K562 (cell line): ENCODE results near the gene SCYL1.

ENCODE experiments used
- CC2D1A ChIP-seq: fragments of 450-650 bp; IDR thresholded peaks from 2 replicates; pipeline ENCODE4 v1.6.1; 2017; ENCODE audit warnings: mild to moderate bottlenecking
- CHD2 ChIP-seq: IDR thresholded peaks from 2 replicates; pipeline ENCODE4 v1.6.1; 2011; ENCODE audit warnings: low read depth, low read length
- NFIC ChIP-seq: fragments of 450-650 bp; IDR thresholded peaks from 2 replicates; pipeline ENCODE4 v1.6.1; 2017; ENCODE audit warnings: mild to moderate bottlenecking, inconsistent platforms
- TCF7 ChIP-seq: sonication (generic); IDR thresholded peaks from 2 replicates; pipeline ENCODE4 v1.6.1; 2016; ENCODE audit warnings: antibody characterized with exemption, borderline replicate concordance
- TF ChIP-seq, protein P1 (sequence below): fragments of 450-650 bp; formaldehyde crosslinking; IDR thresholded peaks from 2 replicates; pipeline ENCODE4 v1.4.0; 2020; ENCODE audit warnings: mild to moderate bottlenecking, moderate library complexity

DNA sequence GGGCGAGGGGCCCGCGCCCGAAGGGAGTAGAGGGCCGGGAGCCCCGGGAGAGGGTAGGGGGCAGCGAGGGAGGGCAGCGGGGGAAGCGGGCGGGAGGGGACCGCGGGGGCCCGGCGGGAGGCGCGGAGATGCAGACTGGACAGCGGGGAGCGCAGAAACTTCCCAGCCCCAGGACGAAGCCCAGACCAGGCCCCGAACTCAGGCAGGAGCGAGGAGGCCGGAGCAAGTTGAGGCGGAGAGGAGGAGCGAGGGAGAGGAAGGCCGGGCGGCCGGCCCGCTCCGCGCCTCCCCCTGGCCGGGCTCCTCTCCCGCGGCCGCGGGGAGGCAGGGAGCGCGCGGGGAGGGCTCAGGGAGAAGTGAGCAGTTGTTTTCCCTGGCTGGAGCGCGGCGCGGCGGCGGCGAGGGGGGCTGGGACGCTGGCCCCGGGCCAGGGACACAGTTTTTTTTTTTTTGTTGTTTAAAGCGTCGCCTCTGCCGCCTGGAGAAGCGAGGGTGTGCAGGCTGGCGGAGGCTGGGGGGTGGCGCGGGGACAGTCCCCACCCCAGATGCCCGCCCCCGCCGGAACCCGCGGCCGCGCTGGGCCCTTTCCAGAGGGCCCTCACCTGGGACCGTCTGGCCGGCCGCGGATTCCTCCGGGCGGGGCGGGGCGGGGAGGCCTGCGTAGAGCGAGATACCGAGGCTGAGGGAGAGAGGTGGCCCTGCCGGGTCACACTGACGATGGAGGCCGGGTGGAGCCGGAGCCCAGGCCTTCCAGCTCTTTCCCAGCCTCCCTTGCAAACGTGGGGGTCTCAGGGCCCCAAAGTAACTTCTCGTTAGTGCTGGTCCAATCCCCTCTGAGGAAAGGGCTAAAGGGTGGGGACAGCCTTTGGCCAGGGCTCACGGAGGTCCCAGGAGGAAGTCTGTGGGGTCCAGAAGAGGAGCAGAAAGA is 33.4 kb downstream of the SCYL1 start, which contains the start of gene LTBP3:
- TF ChIP-seq TCF7 (no peak), NFIC (peak; percentile 93), CHD2 (peak; percentile 11; the same call in 1 of the 2 replicates), CC2D1A (no peak)
- TF ChIP-seq, protein P1, sequence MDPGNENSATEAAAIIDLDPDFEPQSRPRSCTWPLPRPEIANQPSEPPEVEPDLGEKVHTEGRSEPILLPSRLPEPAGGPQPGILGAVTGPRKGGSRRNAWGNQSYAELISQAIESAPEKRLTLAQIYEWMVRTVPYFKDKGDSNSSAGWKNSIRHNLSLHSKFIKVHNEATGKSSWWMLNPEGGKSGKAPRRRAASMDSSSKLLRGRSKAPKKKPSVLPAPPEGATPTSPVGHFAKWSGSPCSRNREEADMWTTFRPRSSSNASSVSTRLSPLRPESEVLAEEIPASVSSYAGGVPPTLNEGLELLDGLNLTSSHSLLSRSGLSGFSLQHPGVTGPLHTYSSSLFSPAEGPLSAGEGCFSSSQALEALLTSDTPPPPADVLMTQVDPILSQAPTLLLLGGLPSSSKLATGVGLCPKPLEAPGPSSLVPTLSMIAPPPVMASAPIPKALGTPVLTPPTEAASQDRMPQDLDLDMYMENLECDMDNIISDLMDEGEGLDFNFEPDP (CRISPR knock-in tag) = no peak
